T-helper 1 cell treated with Interleukin-12 subunit alpha and Interleukin-12 subunit beta and Interleukin-4 antibody, amounts not matched to agents 30 μg/mL and 1 μg/mL, for 36 hours (primary cell): ENCODE data around the gene AMER1.

Experiments
- H3K27ac Mint-ChIP-seq: one replicate; pipeline ENCODE4 v1.8.0; 2021; ENCODE audit warnings: mild to moderate bottlenecking, mixed read lengths
- H3K27me3 Mint-ChIP-seq: one replicate; pipeline ENCODE4 v1.8.0; 2021; ENCODE audit warnings: low read depth, mixed read lengths
- H3K36me3 Mint-ChIP-seq: one replicate; pipeline ENCODE4 v1.8.0; 2021; ENCODE audit warnings: low read depth, mixed read lengths
- H3K4me1 Mint-ChIP-seq: one replicate; pipeline ENCODE4 v1.8.0; 2021; ENCODE audit warnings: low read depth, mixed read lengths
- H3K4me3 Mint-ChIP-seq: one replicate; pipeline ENCODE4 v1.8.0; 2021; ENCODE audit warnings: mild to moderate bottlenecking, moderate library complexity, mixed read lengths
- H3K9me3 Mint-ChIP-seq: one replicate; pipeline ENCODE4 v1.8.0; 2021; ENCODE audit warnings: mixed read lengths

The AMER1 gene

DNA sequence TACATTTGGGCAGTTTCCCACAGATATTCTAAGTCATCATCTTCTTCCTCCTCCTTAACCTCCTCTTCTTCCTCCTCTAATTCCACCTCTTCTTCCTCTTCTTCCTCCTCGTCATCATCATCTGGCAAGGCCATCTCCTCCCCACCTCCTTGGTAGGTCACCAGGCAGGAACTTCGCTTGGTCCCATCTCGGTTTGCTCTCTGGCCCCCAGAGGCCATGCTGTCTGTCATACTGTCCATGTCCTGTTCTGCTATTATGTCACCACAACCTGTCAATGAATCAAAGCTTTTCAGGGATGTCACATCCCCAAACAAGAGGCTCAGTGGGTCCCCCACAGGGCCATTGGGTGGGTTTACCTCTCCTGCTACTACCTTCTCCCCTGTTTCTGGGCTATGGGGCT, 13.5 kb downstream of the AMER1 start:
- peaks cover 2% of the 10 kb centered on the region for H3K4me1 Mint-ChIP-seq

DNA sequence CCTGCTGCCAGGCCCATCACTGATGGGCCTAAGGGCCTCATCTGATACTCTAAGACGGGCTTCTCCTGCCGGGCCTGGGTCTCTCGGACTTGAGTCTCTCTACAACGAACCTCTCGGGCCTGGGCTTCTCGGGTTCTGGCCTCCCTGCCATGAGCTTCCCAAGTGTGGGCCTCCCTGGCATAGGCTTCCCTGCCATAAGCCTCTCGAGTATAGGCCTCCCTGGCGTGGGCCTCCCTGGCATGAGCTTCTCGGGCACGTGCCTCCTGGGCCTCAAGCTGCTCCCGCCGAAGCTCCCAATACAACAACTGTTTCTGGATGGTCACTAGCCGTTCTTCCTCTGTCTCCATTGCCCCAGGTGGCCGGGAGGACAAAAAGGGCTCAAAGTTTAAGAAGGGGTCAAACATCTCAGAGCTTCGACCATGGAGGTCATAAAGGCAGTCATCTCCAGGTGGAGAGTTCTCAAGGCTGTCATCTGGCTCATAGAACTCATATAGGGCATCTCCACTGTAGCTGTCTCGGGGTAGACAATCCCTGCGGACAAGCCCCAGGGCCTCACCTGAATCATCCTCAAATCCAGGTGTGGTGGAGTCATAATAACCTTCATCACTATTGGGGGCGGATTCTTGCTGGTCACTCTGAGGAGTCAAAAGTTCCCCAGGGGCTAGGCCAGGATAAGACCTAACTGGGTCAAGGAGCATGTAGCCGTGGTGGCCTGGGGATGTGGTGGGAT, 14.1 kb downstream of the AMER1 start:
- Mint-ChIP-seq H3K4me1 (peaks cover 2% of the 10 kb centered on the region), H3K36me3 (peaks cover 7% of the 10 kb centered on the region), H3K27me3 (no peaks in the 10 kb centered on the region), H3K27ac (no peak overlapping the region), H3K9me3 (no peaks in the 10 kb centered on the region), H3K4me3 (no peak overlapping the region)

More for the DNA sequence above, 13.5 kb downstream of the AMER1 start:
- Mint-ChIP-seq H3K9me3 (no peaks in the 10 kb centered on the region), H3K4me3 (no peak overlapping the region), H3K27me3 (no peaks in the 10 kb centered on the region), H3K36me3 (peaks cover 7% of the 10 kb centered on the region), H3K27ac (no peak overlapping the region)

DNA sequence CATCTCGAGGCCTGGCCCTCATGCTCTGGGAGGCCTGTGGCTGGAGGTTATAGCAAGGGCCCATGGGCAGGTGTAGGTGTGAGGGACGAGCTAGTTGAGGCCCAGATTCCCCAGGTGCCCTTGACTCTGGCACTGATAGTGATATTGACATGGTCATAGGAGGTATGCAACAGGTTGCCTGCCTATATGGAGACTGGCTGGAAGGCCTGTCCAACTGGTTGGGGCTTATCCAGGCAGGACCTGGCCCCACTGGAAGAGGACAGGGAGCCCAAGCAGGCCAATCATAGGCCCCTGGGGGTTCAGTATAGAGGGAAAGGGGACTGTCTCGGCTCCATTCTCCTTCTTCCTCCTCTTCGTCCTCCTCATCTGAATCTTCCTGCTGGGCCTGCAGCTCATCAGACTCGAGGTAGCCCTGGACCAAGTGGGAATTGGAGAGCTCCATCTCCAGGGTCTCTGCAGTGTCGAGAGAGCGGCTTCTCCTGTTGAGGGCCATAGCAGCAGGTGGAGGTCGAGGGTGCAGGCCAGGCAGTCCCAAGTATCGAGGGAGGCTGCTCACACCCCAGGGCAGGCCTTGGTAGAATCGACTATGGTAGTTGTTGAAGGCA, 15.3 kb downstream of the AMER1 start:
- H3K4me1 Mint-ChIP-seq, result peaks cover 2% of the 10 kb centered on the region
- no peaks in the 10 kb centered on the region for H3K27me3 Mint-ChIP-seq
- H3K36me3 Mint-ChIP-seq, result peaks cover 7% of the 10 kb centered on the region
- H3K27ac Mint-ChIP-seq, result no peak overlapping the region
- no peak overlapping the region for H3K4me3 Mint-ChIP-seq
- H3K9me3 Mint-ChIP-seq, result no peaks in the 10 kb centered on the region

DNA sequence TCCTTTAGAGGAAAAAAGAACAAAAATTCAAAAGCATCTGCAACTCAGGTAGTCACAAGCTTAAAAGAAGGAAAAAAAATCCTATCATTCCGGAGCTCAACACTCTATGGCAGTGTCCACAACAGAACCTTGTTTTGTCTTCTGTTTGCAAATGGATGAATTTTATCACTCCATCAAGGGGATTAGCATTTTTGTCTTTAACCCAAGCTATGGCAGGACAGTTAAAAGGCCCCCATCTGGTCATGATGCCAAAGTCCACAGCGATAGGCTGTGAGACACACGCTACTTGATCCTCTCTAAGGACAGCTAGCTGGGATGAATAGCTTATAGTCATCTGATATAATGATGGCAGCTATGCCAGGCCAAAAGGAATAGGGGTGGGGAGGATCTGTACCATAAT, 16.6 kb downstream of the AMER1 start:
- Mint-ChIP-seq H3K27me3 (no peaks in the 10 kb centered on the region), H3K27ac (no peak overlapping the region), H3K4me1 (peaks cover 2% of the 10 kb centered on the region), H3K4me3 (no peak overlapping the region), H3K36me3 (peaks cover 7% of the 10 kb centered on the region), H3K9me3 (no peaks in the 10 kb centered on the region)

DNA sequence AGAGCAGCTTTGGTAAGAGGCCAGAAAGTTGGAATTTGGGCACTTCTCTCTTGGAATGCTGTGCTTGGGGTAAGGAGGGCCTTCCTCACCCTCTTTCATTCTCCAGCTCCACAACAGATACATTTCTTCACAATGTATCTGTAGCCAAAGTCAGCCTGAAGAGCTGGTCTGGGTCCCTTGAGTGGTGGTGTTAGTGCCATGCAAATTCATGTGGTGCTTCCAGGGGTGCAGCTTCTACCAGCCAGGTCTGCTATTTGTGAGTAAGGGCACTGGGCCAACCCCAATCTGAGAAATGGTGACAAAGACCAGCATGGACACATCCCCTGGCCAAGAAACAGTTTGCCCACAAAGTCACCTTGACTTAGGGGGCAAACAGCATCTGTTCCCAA, 17.8 kb downstream of the AMER1 start:
- Mint-ChIP-seq H3K4me3 (no peak overlapping the region), H3K9me3 (no peaks in the 10 kb centered on the region), H3K27me3 (no peaks in the 10 kb centered on the region), H3K36me3 (peaks cover 4% of the 10 kb centered on the region), H3K27ac (no peak overlapping the region), H3K4me1 (no peaks in the 10 kb centered on the region)

DNA sequence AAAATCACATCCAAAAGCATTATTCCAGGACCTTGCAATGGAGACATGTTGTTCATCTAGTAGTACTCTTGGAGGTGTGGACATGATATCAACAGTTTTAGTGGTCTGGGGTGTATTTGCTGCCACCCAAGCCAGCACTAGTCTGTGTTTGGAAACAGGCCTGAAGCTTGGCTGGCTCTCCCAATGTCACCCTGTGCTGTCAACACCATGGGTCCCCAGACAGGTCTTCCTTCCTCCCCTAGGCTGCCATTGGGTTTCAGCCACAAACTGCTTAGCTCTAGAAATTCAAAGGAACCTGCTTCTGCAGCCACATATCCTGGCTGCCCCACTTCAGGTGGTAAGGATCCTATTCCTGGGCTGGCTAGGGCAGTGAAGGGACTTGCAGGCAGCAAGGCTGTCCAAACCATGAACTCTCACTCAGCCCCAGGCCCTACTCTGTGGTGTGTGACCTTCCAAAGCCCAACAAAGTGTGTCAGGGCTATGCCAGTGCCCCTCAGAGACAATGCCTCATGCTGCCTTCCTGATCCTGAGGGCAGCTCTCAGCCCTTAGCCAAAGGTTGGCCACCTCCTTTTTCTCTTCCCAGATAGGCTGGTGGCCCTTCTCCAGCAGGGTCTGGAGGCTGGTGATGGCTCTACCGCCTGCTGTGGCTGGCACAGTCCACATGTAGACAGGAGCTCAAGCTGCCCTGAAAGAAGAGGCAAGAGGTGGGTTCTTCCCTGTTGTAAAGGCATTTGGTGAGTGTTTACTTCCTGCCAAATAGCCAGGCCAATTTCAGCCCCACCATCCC, 18.3 kb downstream of the AMER1 start:
- no peaks in the 10 kb centered on the region for H3K27me3 Mint-ChIP-seq

DNA sequence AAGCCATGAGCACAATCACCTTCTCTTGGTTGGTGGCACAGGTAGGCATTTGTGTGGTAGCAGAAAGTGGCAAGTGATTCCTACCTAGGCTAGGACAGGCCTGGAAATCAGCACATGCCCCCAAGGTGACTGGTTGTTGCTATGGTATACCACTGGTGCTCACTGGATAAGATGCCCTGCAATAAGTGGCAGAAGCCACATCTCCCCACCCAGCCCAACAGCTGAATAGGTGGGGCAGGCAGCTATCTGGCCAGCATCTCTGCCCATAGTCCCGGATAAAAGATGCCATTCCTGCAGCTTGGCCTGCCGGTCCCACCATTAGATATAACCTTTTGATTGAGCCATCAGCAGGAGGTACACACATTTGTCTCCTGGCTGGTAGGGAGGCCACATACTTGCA, 21.1 kb downstream of the AMER1 start:
- Mint-ChIP-seq H3K36me3 (no peaks in the 10 kb centered on the region), H3K4me3 (no peak overlapping the region), H3K27me3 (no peaks in the 10 kb centered on the region), H3K4me1 (no peaks in the 10 kb centered on the region), H3K9me3 (no peaks in the 10 kb centered on the region), H3K27ac (no peak overlapping the region)

More for the DNA sequence above, 18.3 kb downstream of the AMER1 start:
- H3K27ac Mint-ChIP-seq, result no peak overlapping the region
- H3K36me3 Mint-ChIP-seq, result peaks cover 2% of the 10 kb centered on the region
- H3K4me3 Mint-ChIP-seq, result no peak overlapping the region
- H3K9me3 Mint-ChIP-seq, result no peaks in the 10 kb centered on the region
- H3K4me1 Mint-ChIP-seq, result no peaks in the 10 kb centered on the region

DNA sequence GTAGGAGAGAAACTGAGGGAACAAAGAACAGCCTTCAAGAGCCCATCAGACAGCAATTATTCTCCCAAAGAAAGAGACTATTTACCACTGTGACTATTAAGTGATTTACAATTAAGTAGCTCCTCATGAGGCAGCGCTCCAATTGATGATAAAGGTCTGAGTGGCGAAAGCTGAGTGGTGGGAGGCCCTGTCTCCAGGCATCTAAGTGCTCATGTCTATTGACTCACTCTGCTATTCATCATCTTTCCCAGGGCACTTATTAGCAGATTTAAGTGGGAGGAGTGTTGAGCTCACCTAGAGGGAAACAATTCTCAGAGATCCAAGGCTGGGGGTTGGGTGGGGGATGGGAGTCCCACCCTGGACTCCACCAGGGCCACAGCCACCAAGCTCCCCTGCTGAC, 23.3 kb downstream of the AMER1 start:
- no peaks in the 10 kb centered on the region for H3K4me1 Mint-ChIP-seq
- H3K4me3 Mint-ChIP-seq, result no peak overlapping the region

DNA sequence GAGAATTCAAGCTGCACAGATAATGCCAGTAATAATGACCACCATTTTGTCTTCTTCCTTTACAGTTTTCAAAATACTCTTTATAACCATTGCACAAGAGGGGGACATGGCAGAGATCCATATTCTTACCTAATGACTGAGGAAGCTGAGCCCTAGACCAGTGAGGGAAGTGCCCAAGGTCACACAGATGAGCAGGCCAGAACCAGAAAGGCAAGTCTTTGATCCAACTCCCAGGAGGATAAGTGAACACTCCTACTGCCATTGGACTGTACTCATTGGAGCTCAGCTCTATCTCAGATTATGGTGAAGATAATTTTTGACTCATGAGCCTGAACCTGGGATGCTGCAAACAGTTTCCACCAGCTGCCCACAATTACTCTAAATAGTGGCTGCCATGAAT, 28.6 kb downstream of the AMER1 start:
- Mint-ChIP-seq H3K27me3 (no peaks in the 10 kb centered on the region), H3K9me3 (no peaks in the 10 kb centered on the region), H3K4me1 (no peaks in the 10 kb centered on the region), H3K4me3 (no peak overlapping the region), H3K27ac (no peak overlapping the region), H3K36me3 (no peaks in the 10 kb centered on the region)

More for the DNA sequence above, 23.3 kb downstream of the AMER1 start:
- Mint-ChIP-seq H3K36me3 (no peaks in the 10 kb centered on the region), H3K27ac (no peak overlapping the region), H3K9me3 (no peaks in the 10 kb centered on the region), H3K27me3 (no peaks in the 10 kb centered on the region)

DNA sequence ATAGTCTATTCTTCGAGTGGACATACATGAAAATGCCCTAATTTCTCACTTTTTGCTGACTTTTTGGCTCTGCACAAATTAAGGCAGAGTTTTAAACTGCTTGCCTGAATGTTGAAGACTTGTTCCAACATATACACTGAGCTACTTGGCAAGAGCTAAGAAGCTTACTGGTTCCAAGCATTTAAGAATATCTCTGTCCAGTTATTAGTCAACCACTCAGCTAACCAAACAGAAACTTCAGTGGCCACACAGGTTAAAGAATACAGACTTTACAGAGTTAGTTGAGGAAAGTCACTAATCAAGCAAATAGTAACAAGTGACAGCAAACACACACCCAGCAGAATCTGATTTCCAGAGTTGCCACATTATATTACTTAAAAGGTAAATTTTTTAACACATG, 35.5 kb downstream of the AMER1 start:
- Mint-ChIP-seq H3K27me3 (no peaks in the 10 kb centered on the region), H3K4me1 (peaks cover 6% of the 10 kb centered on the region), H3K36me3 (no peaks in the 10 kb centered on the region), H3K9me3 (no peaks in the 10 kb centered on the region), H3K4me3 (no peak overlapping the region), H3K27ac (no peak overlapping the region)

DNA sequence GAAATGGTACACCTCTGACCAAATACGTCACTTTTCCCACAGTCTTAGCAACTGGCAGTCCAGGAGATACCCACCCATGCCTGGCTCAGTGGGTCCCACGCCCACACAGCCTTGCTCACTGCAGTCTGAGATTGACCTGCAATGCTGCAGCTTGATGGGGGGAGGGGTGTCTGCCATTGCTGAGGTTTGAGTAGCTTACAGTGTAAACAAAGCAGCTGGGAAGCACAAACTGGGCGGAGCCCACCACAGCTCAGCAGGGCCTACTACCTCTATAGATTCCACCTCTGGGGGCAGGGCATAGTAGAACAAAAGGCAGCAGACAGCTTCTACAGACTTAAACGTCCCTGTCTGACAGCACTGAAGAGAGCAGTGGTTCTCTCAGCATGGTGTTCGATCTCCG, 52.7 kb downstream of the AMER1 start:
- Mint-ChIP-seq H3K27me3 (no peaks in the 10 kb centered on the region), H3K27ac (no peak overlapping the region), H3K9me3 (peaks cover 18% of the 10 kb centered on the region), H3K4me3 (no peak overlapping the region), H3K36me3 (no peaks in the 10 kb centered on the region), H3K4me1 (no peaks in the 10 kb centered on the region)

DNA sequence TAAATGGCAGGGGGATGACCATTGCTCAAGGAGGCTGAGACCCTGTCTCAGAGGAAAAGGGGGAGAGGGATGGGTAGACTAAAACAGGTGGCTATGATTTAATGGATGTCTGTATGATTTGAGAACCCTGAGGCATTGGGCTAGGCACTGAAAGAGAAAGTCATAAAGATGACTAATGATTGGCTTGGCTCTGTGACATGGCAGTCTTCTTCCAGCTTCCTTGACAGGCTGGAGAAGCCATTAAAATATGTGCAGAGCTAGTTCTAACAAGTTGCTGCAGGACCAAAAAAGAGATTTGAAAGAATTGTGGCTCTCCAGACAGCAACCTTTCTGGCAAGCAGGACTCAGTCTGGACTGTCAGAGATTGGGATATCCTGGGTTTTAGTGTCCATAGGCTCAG, 53.6 kb downstream of the AMER1 start:
- no peak overlapping the region for H3K27ac Mint-ChIP-seq
- H3K36me3 Mint-ChIP-seq, result no peaks in the 10 kb centered on the region
- no peaks in the 10 kb centered on the region for H3K4me1 Mint-ChIP-seq
- H3K9me3 Mint-ChIP-seq, result peaks cover 17% of the 10 kb centered on the region
- no peaks in the 10 kb centered on the region for H3K27me3 Mint-ChIP-seq
- H3K4me3 Mint-ChIP-seq, result no peak overlapping the region

DNA sequence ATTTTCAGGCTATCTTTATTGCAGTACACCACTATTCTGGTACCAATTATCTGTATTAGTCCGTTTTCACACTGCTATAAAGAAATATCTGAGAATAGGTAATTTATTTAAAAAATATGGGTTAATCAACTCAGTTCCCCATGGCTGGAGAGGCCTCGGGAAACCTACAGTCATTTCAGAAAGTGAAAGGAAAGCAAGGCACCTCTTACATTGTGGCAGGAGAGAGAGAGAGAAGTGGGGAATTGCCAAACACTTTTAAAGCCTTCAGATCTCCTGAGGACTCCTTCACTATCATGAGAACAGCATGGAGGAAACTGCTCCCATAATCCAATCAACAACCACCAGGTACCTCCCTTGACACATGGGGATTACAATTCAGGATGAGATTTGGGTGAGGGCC, 54.7 kb downstream of the AMER1 start:
- H3K4me1 Mint-ChIP-seq, result no peaks in the 10 kb centered on the region
- H3K27me3 Mint-ChIP-seq, result no peaks in the 10 kb centered on the region
- H3K9me3 Mint-ChIP-seq, result peaks cover 11% of the 10 kb centered on the region
- H3K27ac Mint-ChIP-seq, result no peak overlapping the region
- no peak overlapping the region for H3K4me3 Mint-ChIP-seq
- no peaks in the 10 kb centered on the region for H3K36me3 Mint-ChIP-seq
